ENCODE results near the gene MAP3K5.

The MAP3K5 gene

GRCh38 chr6:136550330-136551071, 241.8 kb downstream of the MAP3K5 start, which contains the start of gene MAP7:
MAP7 (minus strand) TSS chr6:136550422; CDS start chr6:136550408, 14 bp downstream.
- peak; percentile 81 for ATAC-seq (ENCODE audit: low read depth)
- peak; percentile 48 to 62 for DNase-seq (ENCODE audit: low spot score in 2 of 2)
- no peak within 1 kb of the TSS for H3K27ac Mint-ChIP-seq
- peak within 1 kb of the TSS; percentile 52 for H3K4me3 Mint-ChIP-seq
- H3K36me3 Mint-ChIP-seq, result peaks cover 2% of the 10 kb centered on the region
- H3K4me1 Mint-ChIP-seq, result no peaks in the 10 kb centered on the region
- peaks cover 14% of the 10 kb centered on the region for H3K27me3 Mint-ChIP-seq
- no peaks in the 10 kb centered on the region for H3K9me3 Mint-ChIP-seq

GRCh38 chr6:136550045-136550329, 242.3 kb downstream of the MAP3K5 start:
- H3K27ac Mint-ChIP-seq, result no peak overlapping the region
- peak; percentile 65 for ATAC-seq (ENCODE audit: low read depth)
- H3K27me3 Mint-ChIP-seq, result peaks cover 16% of the 10 kb centered on the region
- DNase-seq (ENCODE audit: low spot score in 2 of 2), result no peak
- no peaks in the 10 kb centered on the region for H3K9me3 Mint-ChIP-seq
- no peaks in the 10 kb centered on the region for H3K4me1 Mint-ChIP-seq
- H3K36me3 Mint-ChIP-seq, result no peaks in the 10 kb centered on the region
- peak overlapping the region; percentile 52 for H3K4me3 Mint-ChIP-seq

- ATAC-seq (ENCODE audit: low read depth) (no peak), DNase-seq (ENCODE audit: low spot score in 2 of 2) (peak; percentile 4 to 24)
- Mint-ChIP-seq H3K36me3 (no peaks in the 10 kb centered on the region), H3K27me3 (peaks cover 19% of the 10 kb centered on the region), H3K9me3 (no peaks in the 10 kb centered on the region), H3K27ac (no peak overlapping the region), H3K4me3 (peak overlapping the region; percentile 35), H3K4me1 (no peaks in the 10 kb centered on the region)
These were observed 242.8 kb downstream of the MAP3K5 start for GRCh38 chr6:136549300-136550044.

- H3K9me3 Mint-ChIP-seq, result no peaks in the 10 kb centered on the region
- no peak overlapping the region for H3K27ac Mint-ChIP-seq
- H3K36me3 Mint-ChIP-seq, result no peaks in the 10 kb centered on the region
- H3K27me3 Mint-ChIP-seq, result peaks cover 23% of the 10 kb centered on the region
- peak overlapping the region; percentile 35 for H3K4me3 Mint-ChIP-seq
- DNase-seq (ENCODE audit: low spot score in 2 of 2) (no peak), ATAC-seq (ENCODE audit: low read depth) (no peak)
- H3K4me1 Mint-ChIP-seq, result no peaks in the 10 kb centered on the region
These were observed 243.5 kb downstream of the MAP3K5 start for GRCh38 chr6:136548582-136549299.

- no peak overlapping the region for H3K27ac Mint-ChIP-seq
- DNase-seq (ENCODE audit: low spot score in 2 of 2) (no peak), ATAC-seq (ENCODE audit: low read depth) (no peak)
- H3K27me3 Mint-ChIP-seq, result peaks cover 25% of the 10 kb centered on the region
- no peaks in the 10 kb centered on the region for H3K4me1 Mint-ChIP-seq
- no peak overlapping the region for H3K4me3 Mint-ChIP-seq
- H3K9me3 Mint-ChIP-seq, result no peaks in the 10 kb centered on the region
- H3K36me3 Mint-ChIP-seq, result no peaks in the 10 kb centered on the region
These were observed 244.4 kb downstream of the MAP3K5 start for GRCh38 chr6:136547871-136548270.

GRCh38 chr6:136547336-136547735, 244.9 kb downstream of the MAP3K5 start:
- no peaks in the 10 kb centered on the region for H3K4me1 Mint-ChIP-seq
- no peaks in the 10 kb centered on the region for H3K36me3 Mint-ChIP-seq
- ATAC-seq (ENCODE audit: low read depth), result no peak
- no peaks in the 10 kb centered on the region for H3K9me3 Mint-ChIP-seq
- H3K27me3 Mint-ChIP-seq, result peaks cover 25% of the 10 kb centered on the region
- no peak for DNase-seq (ENCODE audit: low spot score in 2 of 2)
- no peak overlapping the region for H3K4me3 Mint-ChIP-seq
- no peak overlapping the region for H3K27ac Mint-ChIP-seq

GRCh38 chr6:136546331-136546730, 245.9 kb downstream of the MAP3K5 start:
- H3K27ac Mint-ChIP-seq, result no peak overlapping the region
- peaks cover 25% of the 10 kb centered on the region for H3K27me3 Mint-ChIP-seq
- H3K4me3 Mint-ChIP-seq, result no peak overlapping the region
- H3K36me3 Mint-ChIP-seq, result no peaks in the 10 kb centered on the region
- no peak for ATAC-seq (ENCODE audit: low read depth)
- H3K4me1 Mint-ChIP-seq, result no peaks in the 10 kb centered on the region
- no peak for DNase-seq (ENCODE audit: low spot score in 2 of 2)
- H3K9me3 Mint-ChIP-seq, result no peaks in the 10 kb centered on the region

- no peaks in the 10 kb centered on the region for H3K9me3 Mint-ChIP-seq
- ATAC-seq (ENCODE audit: low read depth) (no peak), DNase-seq (ENCODE audit: low spot score in 2 of 2) (no peak)
- no peaks in the 10 kb centered on the region for H3K36me3 Mint-ChIP-seq
- no peaks in the 10 kb centered on the region for H3K4me1 Mint-ChIP-seq
- peaks cover 29% of the 10 kb centered on the region for H3K27me3 Mint-ChIP-seq
- H3K4me3 Mint-ChIP-seq, result no peak overlapping the region
- H3K27ac Mint-ChIP-seq, result no peak overlapping the region
These were observed 248.0 kb downstream of the MAP3K5 start for GRCh38 chr6:136544326-136544725.

GRCh38 chr6:136541395-136541794, 250.9 kb downstream of the MAP3K5 start:
- ATAC-seq (ENCODE audit: low read depth) (no peak), DNase-seq (ENCODE audit: low spot score in 2 of 2) (no peak)
- H3K36me3 Mint-ChIP-seq, result no peaks in the 10 kb centered on the region
- H3K9me3 Mint-ChIP-seq, result no peaks in the 10 kb centered on the region
- no peak overlapping the region for H3K27ac Mint-ChIP-seq
- H3K27me3 Mint-ChIP-seq, result peaks cover 20% of the 10 kb centered on the region
- no peak overlapping the region for H3K4me3 Mint-ChIP-seq
- no peaks in the 10 kb centered on the region for H3K4me1 Mint-ChIP-seq

- no peak for DNase-seq (ENCODE audit: low spot score in 2 of 2)
- H3K4me1 Mint-ChIP-seq, result no peaks in the 10 kb centered on the region
- ATAC-seq (ENCODE audit: low read depth), result no peak
- peaks cover 17% of the 10 kb centered on the region for H3K27me3 Mint-ChIP-seq
- no peak overlapping the region for H3K4me3 Mint-ChIP-seq
- H3K36me3 Mint-ChIP-seq, result no peaks in the 10 kb centered on the region
- no peak overlapping the region for H3K27ac Mint-ChIP-seq
- no peaks in the 10 kb centered on the region for H3K9me3 Mint-ChIP-seq
These were observed 252.2 kb downstream of the MAP3K5 start for GRCh38 chr6:136539967-136540652.

GRCh38 chr6:136538836-136539235, 253.4 kb downstream of the MAP3K5 start:
- Mint-ChIP-seq H3K27ac (no peak overlapping the region), H3K36me3 (no peaks in the 10 kb centered on the region), H3K27me3 (peaks cover 8% of the 10 kb centered on the region), H3K4me3 (no peak overlapping the region), H3K9me3 (no peaks in the 10 kb centered on the region), H3K4me1 (no peaks in the 10 kb centered on the region)
- DNase-seq (ENCODE audit: low spot score in 2 of 2), result no peak
- ATAC-seq (ENCODE audit: low read depth), result no peak

- no peak overlapping the region for H3K4me3 Mint-ChIP-seq
These were observed 256.2 kb downstream of the MAP3K5 start for GRCh38 chr6:136535880-136536650.

GRCh38 chr6:136535017-136535765, 257.1 kb downstream of the MAP3K5 start:
- H3K9me3 Mint-ChIP-seq, result no peaks in the 10 kb centered on the region
- H3K27me3 Mint-ChIP-seq, result peaks cover 10% of the 10 kb centered on the region
- H3K36me3 Mint-ChIP-seq, result no peaks in the 10 kb centered on the region
- no peak overlapping the region for H3K27ac Mint-ChIP-seq
- no peak for DNase-seq (ENCODE audit: low spot score in 2 of 2)
- no peak for ATAC-seq (ENCODE audit: low read depth)
- H3K4me1 Mint-ChIP-seq, result no peaks in the 10 kb centered on the region
- H3K4me3 Mint-ChIP-seq, result no peak overlapping the region

More at GRCh38 chr6:136535880-136536650, 256.2 kb downstream of the MAP3K5 start:
- H3K4me1 Mint-ChIP-seq, result no peaks in the 10 kb centered on the region
- no peaks in the 10 kb centered on the region for H3K9me3 Mint-ChIP-seq
- DNase-seq (ENCODE audit: low spot score in 2 of 2) (no peak), ATAC-seq (ENCODE audit: low read depth) (no peak)
- no peaks in the 10 kb centered on the region for H3K36me3 Mint-ChIP-seq
- H3K27ac Mint-ChIP-seq, result no peak overlapping the region
- H3K27me3 Mint-ChIP-seq, result peaks cover 13% of the 10 kb centered on the region
